ENCODE data around the gene DLGAP4.

DNA sequence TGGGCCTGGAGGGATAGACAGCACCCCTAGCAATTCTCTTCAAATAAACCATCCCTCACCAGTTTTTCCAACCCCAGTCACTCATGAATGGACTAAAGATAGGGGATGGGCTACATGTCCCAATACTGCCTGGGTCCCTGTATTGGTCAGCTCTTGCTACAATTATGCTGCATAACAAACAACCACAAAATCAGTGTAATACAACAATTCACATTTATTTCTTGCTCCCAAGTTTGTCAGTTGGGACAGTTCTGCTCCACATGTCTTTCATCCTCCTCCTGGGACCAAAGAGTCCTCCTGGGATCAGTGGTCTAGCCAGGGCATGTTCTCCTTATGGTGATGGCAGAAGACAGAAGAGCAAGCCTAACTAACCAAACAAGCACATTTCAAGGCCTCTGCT, 143.5 kb downstream of the DLGAP4 start:
- TF ChIP-seq, protein P1, sequence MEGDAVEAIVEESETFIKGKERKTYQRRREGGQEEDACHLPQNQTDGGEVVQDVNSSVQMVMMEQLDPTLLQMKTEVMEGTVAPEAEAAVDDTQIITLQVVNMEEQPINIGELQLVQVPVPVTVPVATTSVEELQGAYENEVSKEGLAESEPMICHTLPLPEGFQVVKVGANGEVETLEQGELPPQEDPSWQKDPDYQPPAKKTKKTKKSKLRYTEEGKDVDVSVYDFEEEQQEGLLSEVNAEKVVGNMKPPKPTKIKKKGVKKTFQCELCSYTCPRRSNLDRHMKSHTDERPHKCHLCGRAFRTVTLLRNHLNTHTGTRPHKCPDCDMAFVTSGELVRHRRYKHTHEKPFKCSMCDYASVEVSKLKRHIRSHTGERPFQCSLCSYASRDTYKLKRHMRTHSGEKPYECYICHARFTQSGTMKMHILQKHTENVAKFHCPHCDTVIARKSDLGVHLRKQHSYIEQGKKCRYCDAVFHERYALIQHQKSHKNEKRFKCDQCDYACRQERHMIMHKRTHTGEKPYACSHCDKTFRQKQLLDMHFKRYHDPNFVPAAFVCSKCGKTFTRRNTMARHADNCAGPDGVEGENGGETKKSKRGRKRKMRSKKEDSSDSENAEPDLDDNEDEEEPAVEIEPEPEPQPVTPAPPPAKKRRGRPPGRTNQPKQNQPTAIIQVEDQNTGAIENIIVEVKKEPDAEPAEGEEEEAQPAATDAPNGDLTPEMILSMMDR (IDR thresholded peaks at IDR 0.05), result no peak
- TF ChIP-seq POLR2A (IDR thresholded peaks at IDR 0.05) (no peak), POLR2AphosphoS5 (IDR thresholded peaks at IDR 0.05) (no peak), EP300 (IDR thresholded peaks at IDR 0.05) (no peak)

Data from stomach (tissue), 4 donors.